ENCODE data around the gene FYTTD1.
"Not testable (repeated sequence)": the region's sequence is repeated elsewhere in the genome, so short reads cannot be mapped to it uniquely, and the experiment has no call there.

FYTTD1 gene, protein sequence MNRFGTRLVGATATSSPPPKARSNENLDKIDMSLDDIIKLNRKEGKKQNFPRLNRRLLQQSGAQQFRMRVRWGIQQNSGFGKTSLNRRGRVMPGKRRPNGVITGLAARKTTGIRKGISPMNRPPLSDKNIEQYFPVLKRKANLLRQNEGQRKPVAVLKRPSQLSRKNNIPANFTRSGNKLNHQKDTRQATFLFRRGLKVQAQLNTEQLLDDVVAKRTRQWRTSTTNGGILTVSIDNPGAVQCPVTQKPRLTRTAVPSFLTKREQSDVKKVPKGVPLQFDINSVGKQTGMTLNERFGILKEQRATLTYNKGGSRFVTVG

DNA sequence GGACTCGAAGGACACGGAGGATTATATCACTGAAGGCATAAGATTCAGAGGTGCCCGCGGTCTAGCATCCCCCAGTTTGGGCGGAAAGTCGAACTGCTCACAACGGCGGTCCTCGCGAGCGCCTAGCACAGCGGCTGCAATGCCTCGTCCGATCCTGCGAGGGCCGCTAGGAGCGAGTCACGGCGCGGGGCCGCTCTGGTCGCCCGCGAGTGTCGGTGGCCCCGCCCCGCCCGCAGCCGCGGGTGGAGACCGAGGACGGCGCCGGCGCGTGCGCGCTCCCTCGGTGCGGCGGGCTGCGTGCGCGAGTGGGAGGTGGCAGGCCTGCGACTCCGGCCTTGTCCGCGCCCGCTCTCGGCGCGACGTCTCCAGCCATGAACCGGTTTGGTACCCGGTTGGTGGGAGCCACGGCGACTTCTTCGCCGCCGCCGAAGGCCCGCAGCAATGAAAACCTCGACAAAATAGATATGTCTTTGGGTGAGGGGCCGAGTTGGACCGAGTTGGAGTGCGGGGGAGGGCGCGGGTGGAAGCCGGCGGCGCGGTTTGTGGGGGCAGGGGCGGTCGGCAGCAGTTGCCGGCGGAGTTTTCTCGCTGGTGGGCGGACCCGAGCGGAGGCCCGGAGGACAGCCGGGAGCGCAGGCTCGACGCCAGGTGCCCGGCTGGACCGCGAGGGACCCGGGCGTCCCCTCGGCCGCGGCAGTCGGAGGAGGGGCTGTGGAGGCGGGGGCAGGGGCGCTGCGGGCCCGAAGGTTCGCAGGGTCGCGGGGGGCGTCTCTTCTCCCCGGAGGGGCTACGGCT, at the start of gene FYTTD1:
Gene FYTTD1 (plus strand): TSS at position 283 of the 795 bp plus-strand sequence. CDS start 89 bp downstream, at position 372.
- TF ChIP-seq, protein P1, sequence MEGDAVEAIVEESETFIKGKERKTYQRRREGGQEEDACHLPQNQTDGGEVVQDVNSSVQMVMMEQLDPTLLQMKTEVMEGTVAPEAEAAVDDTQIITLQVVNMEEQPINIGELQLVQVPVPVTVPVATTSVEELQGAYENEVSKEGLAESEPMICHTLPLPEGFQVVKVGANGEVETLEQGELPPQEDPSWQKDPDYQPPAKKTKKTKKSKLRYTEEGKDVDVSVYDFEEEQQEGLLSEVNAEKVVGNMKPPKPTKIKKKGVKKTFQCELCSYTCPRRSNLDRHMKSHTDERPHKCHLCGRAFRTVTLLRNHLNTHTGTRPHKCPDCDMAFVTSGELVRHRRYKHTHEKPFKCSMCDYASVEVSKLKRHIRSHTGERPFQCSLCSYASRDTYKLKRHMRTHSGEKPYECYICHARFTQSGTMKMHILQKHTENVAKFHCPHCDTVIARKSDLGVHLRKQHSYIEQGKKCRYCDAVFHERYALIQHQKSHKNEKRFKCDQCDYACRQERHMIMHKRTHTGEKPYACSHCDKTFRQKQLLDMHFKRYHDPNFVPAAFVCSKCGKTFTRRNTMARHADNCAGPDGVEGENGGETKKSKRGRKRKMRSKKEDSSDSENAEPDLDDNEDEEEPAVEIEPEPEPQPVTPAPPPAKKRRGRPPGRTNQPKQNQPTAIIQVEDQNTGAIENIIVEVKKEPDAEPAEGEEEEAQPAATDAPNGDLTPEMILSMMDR (IDR thresholded peaks at IDR 0.05; ENCODE audit: control extremely low read depth, extremely low read depth, low read depth, missing control alignments), result peak; percentile 77
- POLR2A ChIA-PET, result interaction anchor here (0.5 to 1.5 kb wide), 3 partner anchors 12 to 208 kb away, joined by 3 to 6 read pairs (median 5); partner anchors contain the start of gene RUBCN
- DNase-seq (ENCODE audit: extremely low spot score), result peak; percentile 92
- CTCF ChIA-PET, result interaction anchor here (1.0 to 1.8 kb wide), 12 partner anchors 10 to 151 kb away, joined by 3 to 5 read pairs (median 4); partner anchors contain the start of gene RUBCN

DNA sequence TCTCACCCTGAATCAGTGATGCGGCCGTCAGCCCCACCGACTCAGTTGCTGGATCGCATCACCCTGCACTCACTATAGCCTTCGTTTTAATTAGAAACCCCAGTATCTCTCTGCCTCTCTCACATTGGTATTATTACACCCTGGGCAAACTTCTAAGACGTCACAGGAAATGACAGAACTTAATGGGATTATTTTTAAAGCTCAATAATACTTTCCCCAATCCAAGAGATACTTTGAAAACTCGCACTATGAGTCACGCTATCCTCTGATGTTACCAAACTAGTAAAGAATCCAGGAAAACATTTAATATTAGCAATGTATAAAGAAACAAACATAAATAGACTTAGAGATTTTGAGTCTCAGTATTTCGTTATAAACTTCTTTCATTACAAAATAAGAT, 49.6 kb upstream of the FYTTD1 start:
- CTCF ChIA-PET, result interaction anchor here (0.9 to 5.0 kb wide), 6 partner anchors 8 to 101 kb away, joined by 3 to 21 read pairs (median 3); no protein-coding TSS in a partner anchor
- POLR2A ChIA-PET, result interaction anchor here (0.9 kb wide), 1 partner anchor 9 kb away, joined by 3 read pairs; no protein-coding TSS in a partner anchor

DNA sequence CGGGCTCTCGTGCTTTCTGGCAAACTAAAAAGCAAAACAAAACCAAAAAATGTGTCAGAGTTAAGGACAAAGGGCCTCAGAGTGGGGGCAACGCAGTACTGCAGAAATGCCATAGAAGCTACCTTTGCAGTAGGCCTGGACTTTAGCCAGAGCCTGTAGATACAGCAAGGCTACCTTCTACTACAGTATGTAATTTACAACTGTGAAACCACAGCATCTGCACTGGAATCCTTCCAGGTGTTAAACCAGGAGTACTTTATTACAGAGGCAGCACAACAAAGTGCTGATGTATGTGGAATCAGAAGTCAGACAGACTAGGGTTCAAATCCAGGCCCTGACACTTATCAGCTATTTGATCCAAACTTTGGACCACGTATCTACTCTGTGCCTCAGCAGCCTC, 47.8 kb upstream of the FYTTD1 start:
- CTCF ChIA-PET, result interaction anchor here (0.8 to 5.0 kb wide), 5 partner anchors 13 to 199 kb away, joined by 3 to 21 read pairs (median 4); no protein-coding TSS in a partner anchor
- TF ChIP-seq, protein P1 (IDR thresholded peaks at IDR 0.05; ENCODE audit: control extremely low read depth, extremely low read depth, low read depth, missing control alignments), result no peak
- DNase-seq (ENCODE audit: extremely low spot score), result no peak
- POLR2A ChIA-PET, result no interaction called here

More for the DNA sequence above, 49.6 kb upstream of the FYTTD1 start:
- DNase-seq (ENCODE audit: extremely low spot score), result no peak
- TF ChIP-seq, protein P1 (IDR thresholded peaks at IDR 0.05; ENCODE audit: control extremely low read depth, extremely low read depth, low read depth, missing control alignments), result no peak

DNA sequence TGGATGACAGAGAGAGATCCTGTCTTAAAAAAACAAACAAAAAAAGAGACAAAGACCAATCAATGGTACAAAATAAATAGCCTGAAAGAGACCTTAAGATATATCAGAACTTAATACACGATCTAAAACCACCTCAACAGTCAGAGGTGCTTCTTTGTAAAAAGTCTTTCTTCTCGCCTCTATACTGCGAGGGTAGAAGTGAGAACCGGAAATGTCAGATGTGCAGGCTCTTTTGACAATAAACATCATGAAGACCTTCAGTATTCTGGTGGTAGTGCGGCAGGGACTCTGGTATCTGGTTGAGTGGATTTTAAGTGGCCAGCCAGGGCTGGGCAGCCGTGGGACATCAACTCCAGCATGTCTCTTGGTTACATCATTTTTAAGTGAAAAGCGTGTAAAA, 43.0 kb upstream of the FYTTD1 start:
- ChIA-PET CTCF (no interaction called here), POLR2A (no interaction called here)
- TF ChIP-seq, protein P1 (IDR thresholded peaks at IDR 0.05; ENCODE audit: control extremely low read depth, extremely low read depth, low read depth, missing control alignments), result no peak
- DNase-seq (ENCODE audit: extremely low spot score), result no peak

DNA sequence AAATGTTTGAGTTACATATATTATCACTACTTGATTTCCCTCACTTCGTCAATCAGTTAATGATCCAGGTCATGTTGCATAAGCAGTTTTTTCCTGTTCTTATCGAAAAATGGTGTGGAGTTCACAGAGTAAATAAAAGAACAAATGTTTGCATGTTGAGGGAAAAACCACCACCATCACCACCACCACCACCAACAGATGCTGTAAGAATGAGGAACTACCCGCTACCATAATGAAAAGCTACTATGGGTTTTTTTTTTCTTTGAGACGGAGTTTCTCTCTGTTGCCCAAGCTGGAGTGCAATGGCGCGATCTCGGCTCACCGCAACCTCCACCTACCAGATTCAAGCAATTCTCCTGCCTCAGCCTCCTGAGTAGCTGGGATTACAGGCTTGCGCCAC, 40.5 kb upstream of the FYTTD1 start:
- TF ChIP-seq, protein P1 (IDR thresholded peaks at IDR 0.05; ENCODE audit: control extremely low read depth, extremely low read depth, low read depth, missing control alignments), result no peak
- CTCF ChIA-PET, result interaction anchor here (0.8 to 1.0 kb wide), 2 partner anchors 9 to 109 kb away, joined by 3 read pairs; no protein-coding TSS in a partner anchor
- DNase-seq (ENCODE audit: extremely low spot score), result no peak
- POLR2A ChIA-PET, result interaction anchor here (0.5 kb wide), 1 partner anchor 10 kb away, joined by 3 read pairs; no protein-coding TSS in a partner anchor

DNA sequence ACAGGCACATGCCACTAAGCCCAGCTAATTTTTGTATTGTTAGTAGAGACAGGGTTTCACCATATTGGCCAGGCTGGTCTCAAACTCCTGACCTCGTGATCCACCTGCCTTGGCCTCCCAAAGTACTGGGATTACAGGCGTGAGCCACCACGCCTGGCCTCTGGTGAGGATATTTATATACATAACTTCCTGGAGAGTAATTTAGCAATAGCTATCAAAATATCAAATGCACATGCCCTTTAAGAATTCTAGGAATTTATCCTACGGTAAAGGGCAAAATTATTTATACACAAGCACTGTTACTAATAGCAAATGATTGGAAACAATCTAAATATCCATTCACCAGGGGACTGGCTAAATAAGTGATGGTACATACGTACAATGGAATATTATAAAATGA, 38.7 kb upstream of the FYTTD1 start:
- CTCF ChIA-PET, result interaction anchor here (1.2 to 7.2 kb wide), 3 partner anchors 11 to 40 kb away, joined by 3 to 43 read pairs (median 5); no protein-coding TSS in a partner anchor
- DNase-seq (ENCODE audit: extremely low spot score); POLR2A ChIA-PET: not testable (repeated sequence)
